ENCODE data around the gene PSMA6. TPM values are rescaled to one million over a fixed set of nuclear protein-coding genes. Genes with fewer than 3 reads are reported as not detected.
A peak's percentile ranks its signal among the peaks of the same experiment; 100 is the strongest.

PSMA6 gene
- total and polyA plus RNA-seq, 4 donors = 87.5 to 151 (median 98.8) TPM

- H3K27me3 ChIP-seq (ENCODE audit: control insufficient read depth in 4 of 4, insufficient read depth in 4 of 4, low read length in 3 of 4) = no peaks in the 10 kb centered on the region
- no peak for TF ChIP-seq JUND (IDR thresholded peaks at IDR 0.05)
- no peak for TF ChIP-seq RAD21 (IDR thresholded peaks at IDR 0.05)
- no peak for TF ChIP-seq FOXA1 (IDR thresholded peaks at IDR 0.05)
- TF ChIP-seq CTCF (IDR thresholded peaks at IDR 0.05; ENCODE audit: low read depth, low read length, missing input control) = no peak
- no peak for TF ChIP-seq ATF3 (IDR thresholded peaks at IDR 0.05)
- TF ChIP-seq MAX (IDR thresholded peaks at IDR 0.05) = no peak
- TF ChIP-seq EGR1 (IDR thresholded peaks at IDR 0.05; ENCODE audit: low read depth in 2 of 2) = no peak
- no peak for TF ChIP-seq ZBTB33 (IDR thresholded peaks at IDR 0.05)
- no peak for TF ChIP-seq HNF4G (IDR thresholded peaks at IDR 0.05)
- no peak for TF ChIP-seq REST (IDR thresholded peaks at IDR 0.05)
- TF ChIP-seq GABPA (IDR thresholded peaks at IDR 0.05 in 1 of 2, conservative IDR thresholded peaks at IDR 0.05 in 1 of 2) = no peak
- no peak for TF ChIP-seq TAF1 (conservative IDR thresholded peaks at IDR 0.05)
- WGBS = 71% methylated on average over 4 of the region's 4 CpGs
- H3K4me1 ChIP-seq (ENCODE audit: control insufficient read depth in 4 of 4, insufficient read depth in 4 of 4, low read length in 3 of 4) = peaks cover 14 to 57% (median 22%) of the 10 kb centered on the region in 4 donors
- DNase-seq (ENCODE audit: low spot score) = no peak
- H3K36me3 ChIP-seq (ENCODE audit: control insufficient read depth in 4 of 4, insufficient read depth in 3 of 4, low read depth in 1 of 4, low read length in 3 of 4) = no peaks in the 10 kb centered on the region
- H3K9me3 ChIP-seq (ENCODE audit: control insufficient read depth in 4 of 4, low read length in 3 of 4) = no peaks in the 10 kb centered on the region
- peak overlapping the region; percentile 24 to 96 for H3K9ac ChIP-seq (ENCODE audit: low read depth in 1 of 2, low read length in 2 of 2)
- H3K27ac ChIP-seq (ENCODE audit: low read depth in 1 of 2, low read length in 2 of 2) = peak overlapping the region; percentile 84 to 89
- peak overlapping the region in 1 of 3 donors; percentile 61 for H3K4me3 ChIP-seq (ENCODE audit: low read depth in 1 of 3, low read length in 3 of 3)
These were observed 59.7 kb downstream of the PSMA6 start for GRCh38 chr14:35351897-35352273.

- peaks cover 14 to 51% (median 20%) of the 10 kb centered on the region in 4 donors for H3K4me1 ChIP-seq (ENCODE audit: control insufficient read depth in 4 of 4, insufficient read depth in 4 of 4, low read length in 3 of 4)
- 39% methylated on average over 15 of the region's 15 CpGs for WGBS
- no peak for DNase-seq (ENCODE audit: low spot score)
These were observed 60.4 kb downstream of the PSMA6 start for GRCh38 chr14:35352274-35353233.

More at GRCh38 chr14:35352274-35353233, 60.4 kb downstream of the PSMA6 start:
- Histone ChIP-seq H3K27ac (ENCODE audit: low read depth in 1 of 2, low read length in 2 of 2) (peak overlapping the region; percentile 84 to 89), H3K9me3 (ENCODE audit: control insufficient read depth in 4 of 4, low read length in 3 of 4) (no peaks in the 10 kb centered on the region), H3K4me3 (ENCODE audit: low read depth in 1 of 3, low read length in 3 of 3) (peak overlapping the region; percentile 47 to 61 (median 52)), H3K27me3 (ENCODE audit: control insufficient read depth in 4 of 4, insufficient read depth in 4 of 4, low read length in 3 of 4) (no peaks in the 10 kb centered on the region), H3K36me3 (ENCODE audit: control insufficient read depth in 4 of 4, insufficient read depth in 3 of 4, low read depth in 1 of 4, low read length in 3 of 4) (no peaks in the 10 kb centered on the region), H3K9ac (ENCODE audit: low read depth in 1 of 2, low read length in 2 of 2) (peak overlapping the region; percentile 79 to 96)
- TF ChIP-seq RXRA (IDR thresholded peaks at IDR 0.05) (peak; percentile 7 to 31), TAF1 (conservative IDR thresholded peaks at IDR 0.05) (no peak), HNF4A (conservative IDR thresholded peaks at IDR 0.05) (no peak), FOXA2 (IDR thresholded peaks at IDR 0.05) (no peak), MAX (IDR thresholded peaks at IDR 0.05) (no peak)
